ENCODE data around the gene TSNAX. TPM values are rescaled to one million over a fixed set of nuclear protein-coding genes. Genes with fewer than 3 reads are reported as not detected.

The TSNAX gene
- total and polyA plus RNA-seq, 2 of the 8 experiments (the other 6 are each of a cell fraction or from before 2014, with no cell fraction given) = 7.7 to 34.0 TPM

- Histone ChIP-seq H3K56ac (replicated peaks; ENCODE audit: insufficient read length, low read depth, low read length) (no peak overlapping the region), H2BK5ac (ENCODE audit: low read depth, low read length) (no peak overlapping the region), H3K4me1 (replicated peaks in 1 of 4; ENCODE audit: control insufficient read depth in 3 of 4, insufficient read depth in 4 of 4, low read length in 3 of 4) (peaks cover 0 to 3% (median 0%) of the 10 kb centered on the region in 4 experiments; a peak in 3 of 7 replicates), H3K4me2 (ENCODE audit: insufficient read depth in 1 of 2, low read depth in 2 of 2, low read length in 2 of 2) (no peak overlapping the region), H4K5ac (ENCODE audit: insufficient read length, low read depth, low read length) (no peak overlapping the region), H3K27me3 (replicated peaks in 1 of 4; ENCODE audit: control insufficient read depth in 3 of 4, extremely low read depth in 1 of 4, insufficient read depth in 3 of 4, low read length in 3 of 4) (peaks cover 0 to 1% (median 0%) of the 10 kb centered on the region in 4 experiments; a peak in 1 of 7 replicates), H3K79me1 (ENCODE audit: low read depth, low read length) (no peaks in the 10 kb centered on the region), H3K79me2 (ENCODE audit: control insufficient read depth in 1 of 2, insufficient read depth in 2 of 2, low read length in 2 of 2) (no peaks in the 10 kb centered on the region), H4K91ac (replicated peaks; ENCODE audit: insufficient read length, low read length) (no peak overlapping the region), H3K14ac (ENCODE audit: insufficient read length) (no peak overlapping the region), H3K4me3 (ENCODE audit: extremely low read depth in 1 of 4, insufficient read depth in 2 of 4, low read depth in 3 of 4, low read length in 4 of 4) (no peak overlapping the region), H3K9ac (replicated peaks in 1 of 4; ENCODE audit: extremely low read depth in 1 of 4, low read depth in 3 of 4, low read length in 3 of 4) (no peak overlapping the region), H2BK120ac (replicated peaks; ENCODE audit: low read depth, low read length) (no peak overlapping the region), H3K23ac (ENCODE audit: insufficient read length) (no peak overlapping the region), H3K23me2 (ENCODE audit: low read depth, low read length) (no peaks in the 10 kb centered on the region), H3K9me3 (ENCODE audit: insufficient read depth in 2 of 2, low read depth in 1 of 2, low read length in 1 of 2) (no peaks in the 10 kb centered on the region), H2BK15ac (ENCODE audit: low read length) (no peak overlapping the region), H3K27ac (ENCODE audit: low read depth, low read length) (no peak overlapping the region), H4K20me1 (replicated peaks in 1 of 2; ENCODE audit: control insufficient read depth in 1 of 2, insufficient read depth in 2 of 2, low read length in 2 of 2) (no peaks in the 10 kb centered on the region), H2BK12ac (ENCODE audit: low read depth, low read length) (no peak overlapping the region), H2AK5ac (ENCODE audit: low read depth, low read length) (no peak overlapping the region), H3K18ac (ENCODE audit: extremely low read depth, low read length) (no peak overlapping the region), H3K4ac (replicated peaks; ENCODE audit: insufficient read length, low read depth, low read length) (no peak overlapping the region), H3K36me3 (ENCODE audit: control insufficient read depth in 2 of 4, insufficient read depth in 4 of 4, low read length in 3 of 4) (no peaks in the 10 kb centered on the region), H4K8ac (ENCODE audit: extremely low read depth, insufficient read depth, low read length) (no peak overlapping the region), H2AFZ (ENCODE audit: low read length) (no peak overlapping the region), H2BK20ac (ENCODE audit: low read length) (no peak overlapping the region)
- DNase-seq (ENCODE audit: low read depth in 1 of 2, low spot score in 2 of 2) (no peak), FAIRE-seq (no peak)
- ChIA-PET CTCF (ENCODE audit: partially characterized antibody) (interaction anchor here (2.2 kb wide), 1 partner anchor 237 kb away, joined by 9 read pairs; no protein-coding TSS in a partner anchor), POLR2A (ENCODE audit: partially characterized antibody) (no interaction called here)
- WGBS, 2 experiments (ENCODE audit: extremely low coverage in 1 of 2, insufficient coverage in 1 of 2, insufficient read length in 1 of 2, insufficient replicate concordance in 2 of 2, low coverage in 1 of 2, low lambda C conversion rate in 2 of 2, missing lambda C conversion rate in 1 of 2) = 44% methylated on average over 2 of the region's 2 CpGs; no CpG with 5 or more reads in 1 of the 2 experiments
- TF ChIP-seq TCF12 (IDR thresholded peaks at IDR 0.05; ENCODE audit: low read depth, low read length) (no peak), NANOG (IDR thresholded peaks at IDR 0.05; ENCODE audit: insufficient read depth, low read depth, low read length, poor library complexity, severe bottlenecking) (no peak), POLR2A (IDR thresholded peaks at IDR 0.05; ENCODE audit: control extremely low read depth in 1 of 2, low read depth in 2 of 2, low read length in 2 of 2) (no peak), TBP (IDR thresholded peaks at IDR 0.05; ENCODE audit: low read depth, low read length) (no peak), EZH2 (IDR thresholded peaks at IDR 0.05; ENCODE audit: low read depth, low read length, severe bottlenecking) (no peak), RAD21 (IDR thresholded peaks at IDR 0.05 in 1 of 2, conservative IDR thresholded peaks at IDR 0.05 in 1 of 2; ENCODE audit: low read depth in 2 of 2, low read length in 2 of 2) (no peak), CTCF (IDR thresholded peaks at IDR 0.05; ENCODE audit: control extremely low read depth in 1 of 3, insufficient read depth in 1 of 3, low read depth in 1 of 3, low read length in 3 of 3) (no peak), TAF1 (IDR thresholded peaks at IDR 0.05; ENCODE audit: low read depth, low read length) (no peak), EGR1 (IDR thresholded peaks at IDR 0.05; ENCODE audit: borderline replicate concordance, low read depth, low read length) (no peak), GTF2F1 (IDR thresholded peaks at IDR 0.05; ENCODE audit: borderline replicate concordance, low read depth, low read length) (no peak), NRF1 (IDR thresholded peaks at IDR 0.05; ENCODE audit: low read depth, low read length) (no peak), MAX (IDR thresholded peaks at IDR 0.05) (no peak)
These were observed 65.7 kb downstream of the TSNAX start for GRCh38 chr1:231594123-231594522.
